Testis (tissue), 3 donors: Measurements from ENCODE around the gene TSPAN8. TPM values are rescaled to one million over a fixed set of nuclear protein-coding genes. Genes with fewer than 3 reads are reported as not detected.
"Not testable (repeated sequence)": the region's sequence is repeated elsewhere in the genome, so short reads cannot be mapped to it uniquely, and the experiment has no call there.

Source experiments
- DNase-seq: peaks from one replicate; pipeline ENCODE4 v3.0.0-alpha.2; 2019
- H3K27ac ChIP-seq, 2 donors: fragments of 200-600 bp; sonication (generic); one replicate each; pipeline ENCODE4 v1.5.1; 2019
- H3K27me3 ChIP-seq: fragments of 200-600 bp; sonication (generic); one replicate; pipeline ENCODE4 v1.5.1; 2019
- H3K36me3 ChIP-seq: fragments of 200-600 bp; sonication (generic); one replicate; pipeline ENCODE4 v1.5.1; 2017; ENCODE audit warnings: low read depth; ENCODE audit errors: missing control alignments
- H3K4me1 ChIP-seq: fragments of 200-600 bp; sonication (generic); one replicate; pipeline ENCODE4 v1.5.1; 2019
- H3K4me3 ChIP-seq, 2 donors: fragments of 200-600 bp; sonication (generic); one replicate each; pipeline ENCODE4 v1.5.1; 2017 to 2019
- H3K9me3 ChIP-seq: fragments of 200-600 bp; sonication (generic); one replicate; pipeline ENCODE4 v1.5.1; 2017
- CTCF ChIP-seq, 3 experiments: fragments of 450-650 bp in 2 of 3; fragments of 200-600 bp in 1 of 3; sonication (generic) in 1 of 3; IDR thresholded peaks; one replicate each; pipeline ENCODE4 v1.5.1; 2016 to 2019; ENCODE audit warnings: antibody characterized with exemption in 3 of 3, mild to moderate bottlenecking in 2 of 3, moderate library complexity in 1 of 3
- POLR2A ChIP-seq: fragments of 450-650 bp; IDR thresholded peaks from one replicate; pipeline ENCODE4 v1.6.1; 2017; ENCODE audit warnings: antibody characterized with exemption, mild to moderate bottlenecking, moderate library complexity
- WGBS, 2 donors: methylation state at CpG; one replicate each; pipeline ENCODE4 v1.1.5; 2018; 5-methylcytosine and 5-hydroxymethylcytosine counted together
- intact Hi-C: fragments of 100-400 bp; cut with DNase I; formaldehyde crosslinking; loops from one replicate; pipeline ENCODE4 v1.15.1; 2023; ENCODE audit warnings: low total_unique reads
- polyA plus RNA-seq: library from polyadenylated mRNA; stranded (reverse); fragments of 350-450 nt; fragmentation: Illumina TruSeq; extraction: RNeasy Lipid Tissue Mini Kit (QIAGEN cat#74804); gene quantifications from one replicate; pipeline ENCODE4 v1.2.3, GENCODE V29; 2014; ENCODE audit warnings: low read depth, low replicate concordance; ENCODE audit not compliant: insufficient read depth
- total RNA-seq, 2 donors: library from RNA; depleted of rRNA; stranded (reverse); fragments of >200 nt; gene quantifications; one replicate each; pipeline ENCODE4 v1.2.3, GENCODE V29; 2016

The TSPAN8 gene
- total and polyA plus RNA-seq, 3 donors from 2014 or later = 1.3 to 6.2 (median 4.7) TPM

GRCh38 chr12:71155225-71155624 is 2.6 kb downstream of the TSPAN8 start:
- no peaks in the 10 kb centered on the region for H3K36me3 ChIP-seq
- no peak overlapping the region for H3K4me3 ChIP-seq
- H3K27me3 ChIP-seq = no peaks in the 10 kb centered on the region
- intact Hi-C loops = no loop called here
- 71 to 76% methylated on average over 4 of the region's 4 CpGs for WGBS, 2 donors
- H3K27ac ChIP-seq = no peak overlapping the region
- H3K9me3 ChIP-seq = no peaks in the 10 kb centered on the region
- TF ChIP-seq POLR2A = no peak
- no peak for TF ChIP-seq CTCF (IDR thresholded peaks at IDR 0.05)
- DNase-seq = no peak
- H3K4me1 ChIP-seq = peaks cover 3% of the 10 kb centered on the region

GRCh38 chr12:71152851-71153250 is 4.9 kb downstream of the TSPAN8 start:
- no peaks in the 10 kb centered on the region for H3K27me3 ChIP-seq
- DNase-seq = no peak
- H3K27ac ChIP-seq = no peak overlapping the region
- no peak for TF ChIP-seq POLR2A
- no peak for TF ChIP-seq CTCF (IDR thresholded peaks at IDR 0.05)
- intact Hi-C loops = no loop called here
- WGBS, 2 donors = 85 to 91% methylated on average over 5 of the region's 5 CpGs
- no peak overlapping the region for H3K4me3 ChIP-seq
- no peaks in the 10 kb centered on the region for H3K36me3 ChIP-seq
- no peaks in the 10 kb centered on the region for H3K9me3 ChIP-seq
- H3K4me1 ChIP-seq = no peaks in the 10 kb centered on the region

- H3K4me1 ChIP-seq, DNase-seq, H3K4me3 ChIP-seq, H3K9me3 ChIP-seq, H3K36me3 ChIP-seq, H3K27me3 ChIP-seq, intact Hi-C loops, H3K27ac ChIP-seq: not testable (repeated sequence)
- WGBS, 2 donors = 85 to 91% methylated on average over 5 of the region's 5 CpGs
These were observed 7.8 kb downstream of the TSPAN8 start for GRCh38 chr12:71150041-71150440.

GRCh38 chr12:71144682-71145081 is 13.1 kb downstream of the TSPAN8 start:
- no peak overlapping the region for H3K27ac ChIP-seq
- 65 to 67% methylated on average over 1 of the region's 1 CpG for WGBS, 2 donors

GRCh38 chr12:71142956-71143355 is 14.8 kb downstream of the TSPAN8 start:
- Histone ChIP-seq H3K9me3 (no peaks in the 10 kb centered on the region), H3K4me1 (no peaks in the 10 kb centered on the region), H3K27me3 (no peaks in the 10 kb centered on the region), H3K4me3 (no peak overlapping the region), H3K27ac (no peak overlapping the region), H3K36me3 (no peaks in the 10 kb centered on the region)
- intact Hi-C loops = no loop called here
- DNase-seq = no peak
- TF ChIP-seq CTCF (IDR thresholded peaks at IDR 0.05) = no peak
- no peak for TF ChIP-seq POLR2A
- 92 to 93% methylated on average over 5 of the region's 5 CpGs for WGBS, 2 donors

More at GRCh38 chr12:71144682-71145081, 13.1 kb downstream of the TSPAN8 start:
- no peaks in the 10 kb centered on the region for H3K27me3 ChIP-seq
- no peak for DNase-seq
- intact Hi-C loops = no loop called here
- no peaks in the 10 kb centered on the region for H3K9me3 ChIP-seq
- H3K36me3 ChIP-seq = no peaks in the 10 kb centered on the region
- no peaks in the 10 kb centered on the region for H3K4me1 ChIP-seq
- no peak for TF ChIP-seq POLR2A
- no peak for TF ChIP-seq CTCF (IDR thresholded peaks at IDR 0.05)
- H3K4me3 ChIP-seq = no peak overlapping the region
